Adrenal gland (tissue), 5 donors: ENCODE results near the gene YY1.

Experiments used
- CTCF ChIP-seq, 6 experiments: fragments of 450-650 bp in 4 of 6; fragments of 200-600 bp in 2 of 6; sonication (generic) in 1 of 6; IDR thresholded peaks; 1 replicate in 5 of 6; 2 replicates in 1 of 6; pipeline versions ENCODE4 v1.5.1 to v1.8.0; 2016 to 2021; ENCODE audit warnings: antibody characterized with exemption in 6 of 6, mild to moderate bottlenecking in 2 of 6, moderate library complexity in 1 of 6
- POLR2A ChIP-seq, 2 donors: fragments of 450-650 bp; IDR thresholded peaks; one replicate each; pipeline ENCODE4 v1.6.1; 2017; ENCODE audit warnings: antibody characterized with exemption in 2 of 2, mild to moderate bottlenecking in 2 of 2, moderate library complexity in 1 of 2
- donor health status: DM: no; HTN: no; CAD: no.

GRCh38 chr14:100225169-100225568 lies 13.8 kb upstream of the YY1 start:
- no peak for TF ChIP-seq CTCF (IDR thresholded peaks at IDR 0.05)
- TF ChIP-seq POLR2A (IDR thresholded peaks at IDR 0.05): no peak
